K562 (cell line): ENCODE data around the gene RPAP2. TPM values are rescaled to one million over a fixed set of nuclear protein-coding genes. Genes with fewer than 3 reads are reported as not detected.

ENCODE experiments used
- CGGBP1 ChIP-seq: fragments of 250-450 bp; sonication (Bioruptor Pico); IDR thresholded peaks from 2 replicates; pipeline ENCODE4 v1.9.0; 2021; ENCODE audit warnings: mild to moderate bottlenecking
- CREB5 ChIP-seq: fragments of 250-450 bp; sonication (Bioruptor Pico); IDR thresholded peaks from 2 replicates; pipeline ENCODE4 v1.5.0; 2020; ENCODE audit warnings: mild to moderate bottlenecking
- DDX20 ChIP-seq: fragments of 450-650 bp; IDR thresholded peaks from 2 replicates; pipeline ENCODE4 v1.6.1; 2016; ENCODE audit warnings: missing genetic modification characterization, low read depth, mild to moderate bottlenecking, missing compliant biosample characterization, moderate library complexity
- DLX4 ChIP-seq: fragments of 250-450 bp; sonication (Bioruptor Pico); IDR thresholded peaks from 2 replicates; pipeline ENCODE4 v1.6.1; 2021; ENCODE audit warnings: mild to moderate bottlenecking
- GABPB2 ChIP-seq: fragments of 250-450 bp; sonication (Bioruptor Pico); conservative IDR thresholded peaks from 2 replicates; pipeline ENCODE4 v1.5.1; 2021; ENCODE audit warnings: mild to moderate bottlenecking
- GATA2 ChIP-seq: sonication (generic); formaldehyde crosslinking; IDR thresholded peaks from 2 replicates; pipeline ENCODE4 v1.4.0; 2020; ENCODE audit warnings: mild to moderate bottlenecking, missing genetic modification reagents
- GTF2F1 ChIP-seq: IDR thresholded peaks from 2 replicates; pipeline ENCODE4 v1.6.1; 2011; ENCODE audit warnings: low read depth, low read length, improper control_type of control experiment
- HEY1 ChIP-seq: fragments of 250-450 bp; sonication (Bioruptor Pico); IDR thresholded peaks from 2 replicates; pipeline ENCODE4 v1.5.0; 2020; ENCODE audit warnings: mild to moderate bottlenecking, moderate library complexity, borderline replicate concordance
- KDM1A ChIP-seq, 2 experiments: fragments of 450-650 bp; IDR thresholded peaks; 2 replicates each; pipeline ENCODE4 v1.6.1; 2016; ENCODE audit warnings: mild to moderate bottlenecking in 2 of 2
- KDM5B ChIP-seq: fragments of 200-600 bp; sonication (generic); IDR thresholded peaks from 2 replicates; pipeline ENCODE4 v1.6.1; 2012; ENCODE audit warnings: low read depth, mild to moderate bottlenecking, moderate library complexity, low read length, control low read depth, inconsistent platforms; ENCODE audit not compliant: insufficient replicate concordance
- MAFK ChIP-seq: IDR thresholded peaks from 2 replicates; pipeline ENCODE4 v1.6.1; 2011; ENCODE audit warnings: low read length, improper control_type of control experiment
- MTA1 ChIP-seq: fragments of 450-650 bp; IDR thresholded peaks from 2 replicates; pipeline ENCODE4 v1.6.1; 2017; ENCODE audit warnings: borderline replicate concordance
- NFE2L1 ChIP-seq: fragments of 450-650 bp; IDR thresholded peaks from 2 replicates; pipeline ENCODE4 v1.6.1; 2016; ENCODE audit warnings: missing genetic modification characterization, low read depth, mild to moderate bottlenecking, missing compliant biosample characterization, moderate library complexity, borderline replicate concordance
- POLR2AphosphoS2 ChIP-seq: IDR thresholded peaks from 2 replicates; pipeline ENCODE4 v1.6.1; 2012; ENCODE audit warnings: low read length, improper control_type of control experiment
- POLR2G ChIP-seq: fragments of 200-400 bp; formaldehyde crosslinking; IDR thresholded peaks from 2 replicates; pipeline ENCODE4 v1.6.1; 2017; ENCODE audit warnings: low read depth, mild to moderate bottlenecking, antibody characterized with exemption, low read length, moderate library complexity
- PRPF4 ChIP-seq: fragments of 200-400 bp; formaldehyde crosslinking; IDR thresholded peaks from one replicate; pipeline ENCODE4 v1.6.1; 2017; ENCODE audit warnings: low read length, low read depth, mild to moderate bottlenecking; ENCODE audit not compliant: insufficient read depth, poor library complexity, severe bottlenecking
- SUPT5H ChIP-seq: fragments of 450-650 bp; IDR thresholded peaks from 2 replicates; pipeline ENCODE4 v1.6.1; 2016
- TFAM ChIP-seq: fragments of 250-450 bp; sonication (Bioruptor Pico); conservative IDR thresholded peaks from 2 replicates; pipeline ENCODE4 v1.5.0; 2021; ENCODE audit warnings: mild to moderate bottlenecking, moderate library complexity
- U2AF1 ChIP-seq: fragments of 200-400 bp; formaldehyde crosslinking; optimal IDR thresholded peaks from 2 replicates; pipeline ENCODE3; 2017; ENCODE audit warnings: mild to moderate bottlenecking, low read depth, low read length, moderate library complexity
- ZFP91 ChIP-seq: sonication (generic); formaldehyde crosslinking; IDR thresholded peaks from 2 replicates; pipeline ENCODE4 v1.8.0; 2022; ENCODE audit warnings: mild to moderate bottlenecking, missing genetic modification reagents
- ZNF224 ChIP-seq: sonication (generic); formaldehyde crosslinking; IDR thresholded peaks from 2 replicates; pipeline ENCODE4 v1.8.0; 2022; ENCODE audit warnings: mild to moderate bottlenecking, missing genetic modification reagents
- ZNF561 ChIP-seq: fragments of 450-650 bp; formaldehyde crosslinking; conservative IDR thresholded peaks from 2 replicates; pipeline ENCODE4 v1.4.0; 2020; ENCODE audit warnings: mild to moderate bottlenecking, moderate library complexity
- ZNF764 ChIP-seq: fragments of 250-450 bp; sonication (Bioruptor Pico); IDR thresholded peaks from 2 replicates; pipeline ENCODE4 v1.4.0; 2020; ENCODE audit warnings: low read depth, mild to moderate bottlenecking, moderate library complexity
- ZSCAN32 ChIP-seq: fragments of 450-650 bp; formaldehyde crosslinking; IDR thresholded peaks from 2 replicates; pipeline ENCODE4 v1.4.0; 2020; ENCODE audit warnings: mild to moderate bottlenecking, moderate library complexity
- polyA plus RNA-seq, 8 experiments: library from polyadenylated mRNA; depleted of rRNA in 4 of 8; stranded (reverse) in 5 of 8; unstranded in 3 of 8; fragments of >200 nt; fragmentation: Nextera tagmentation in 2 of 8; fragmentation: Illumina TruSeq in 1 of 8; extraction: Ambion mirVana in 2 of 8; extraction: Trizol in 1 of 8; gene quantifications; 2 replicates each; pipeline versions ENCODE4 v1.2.1 to v1.2.3, GENCODE V29; 2011 to 2014; ENCODE audit warnings: inconsistent platforms in 1 of 8, missing spikeins in 1 of 8
- total RNA-seq, 7 experiments: library from RNA; depleted of rRNA in 6 of 7; stranded (reverse); fragments of >200 nt in 6 of 7; fragmentation: Illumina TruSeq in 2 of 7; extraction: Trizol in 2 of 7; gene quantifications; 2 replicates each; pipeline versions ENCODE4 v1.2.1 to v1.2.3, GENCODE V29; 2011 to 2021; ENCODE audit warnings: low replicate concordance in 1 of 7

RPAP2 gene
- total and polyA plus RNA-seq, 9 of the 15 experiments (the other 6 are each of a cell fraction or from before 2014, with no cell fraction given), result 6.2 to 41.7 (median 28.7) TPM

GRCh38 chr1:92298573-92299476, at the start of gene RPAP2, which contains the start of gene GLMN (continued):
- no peak for TF ChIP-seq CGGBP1 (CRISPR knock-in tag)
- TF ChIP-seq GTF2F1, result peak; percentile 67; the same call in 1 of the 2 replicates
- TF ChIP-seq POLR2G, result peak; percentile 97
- no peak for TF ChIP-seq TFAM (CRISPR knock-in tag)
- TF ChIP-seq U2AF1, result peak; percentile 76
- TF ChIP-seq POLR2AphosphoS2, result peak; percentile 52; the same call in 1 of the 2 replicates
- no peak for TF ChIP-seq NFE2L1
- TF ChIP-seq GABPB2 (CRISPR knock-in tag), result no peak
- TF ChIP-seq MTA1, result no peak
- TF ChIP-seq ZSCAN32, result no peak
- TF ChIP-seq PRPF4, result peak; percentile 36
- TF ChIP-seq GATA2 (CRISPR knock-in tag), result no peak
- no peak for TF ChIP-seq ZNF561
- TF ChIP-seq HEY1 (CRISPR knock-in tag), result no peak
- no peak; a peak in 2 of 4 replicates for TF ChIP-seq KDM1A (IDR thresholded peaks at IDR 0.05)
- TF ChIP-seq ZFP91 (CRISPR knock-in tag), result no peak
- no peak for TF ChIP-seq CREB5 (CRISPR knock-in tag)
- no peak for TF ChIP-seq ZNF224 (CRISPR knock-in tag)
- no peak for TF ChIP-seq DDX20
- TF ChIP-seq MAFK, result no peak
- TF ChIP-seq SUPT5H, result peak; percentile 98
- TF ChIP-seq ZNF764, result no peak
- TF ChIP-seq DLX4 (CRISPR knock-in tag), result no peak
- TF ChIP-seq KDM5B, result peak; percentile 86
